Measurements from ENCODE around the gene THYN1. TPM values are rescaled to one million over a fixed set of nuclear protein-coding genes. Genes with fewer than 3 reads are reported as not detected.

THYN1 gene
- polyA plus RNA-seq, 3 donors: 26.6 to 64.8 (median 63.5) TPM

- no peak overlapping the region for H3K27ac ChIP-seq (ENCODE audit: low read depth, low read length)
- WGBS, 3 donors: 90 to 92% (median 90%) methylated on average over 4 of the region's 4 CpGs
Observed at GRCh38 chr11:134233729-134234179, 19.4 kb downstream of the THYN1 start.

- H3K27ac ChIP-seq (ENCODE audit: low read depth, low read length): no peak overlapping the region
- WGBS, 3 donors: 55 to 80% (median 57%) methylated on average over 10 of the region's 10 CpGs
Observed at GRCh38 chr11:134231958-134232659, 21.0 kb downstream of the THYN1 start.

- no peak overlapping the region for H3K27ac ChIP-seq (ENCODE audit: low read depth, low read length)
- 59 to 75% (median 65%) methylated on average over 4 of the region's 4 CpGs for WGBS, 3 donors
Observed at GRCh38 chr11:134230339-134230738, 22.8 kb downstream of the THYN1 start.

GRCh38 chr11:134229126-134229790, 23.9 kb downstream of the THYN1 start:
- no peak overlapping the region for H3K27ac ChIP-seq (ENCODE audit: low read depth, low read length)
- 75 to 76% (median 75%) methylated on average over 6 of the region's 6 CpGs for WGBS, 3 donors

- H3K27ac ChIP-seq (ENCODE audit: low read depth, low read length): no peak overlapping the region
- 77 to 90% (median 88%) methylated on average over 6 of the region's 6 CpGs for WGBS, 3 donors
Observed at GRCh38 chr11:134228625-134229024, 24.5 kb downstream of the THYN1 start.

- no peak overlapping the region for H3K27ac ChIP-seq (ENCODE audit: low read depth, low read length)
- 75 to 86% (median 85%) methylated on average over 5 of the region's 5 CpGs for WGBS, 3 donors
Observed at GRCh38 chr11:134226806-134227325, 26.3 kb downstream of the THYN1 start.

- 0% methylated on average over 87 to 93 of the region's 93 CpGs for WGBS, 3 donors
- no peak overlapping the region for H3K27ac ChIP-seq (ENCODE audit: low read depth, low read length)
Observed at GRCh38 chr11:134224710-134225664, 28.2 kb downstream of the THYN1 start.

GRCh38 chr11:134223836-134224709, 29.1 kb downstream of the THYN1 start, which contains the start of the genes NCAPD3 and VPS26B:
NCAPD3 (minus strand) TSS chr11:134223967; CDS start chr11:134223926, 41 bp downstream.
VPS26B (plus strand) TSS chr11:134224671; CDS start chr11:134225123, 452 bp downstream.
- peak within 1 kb of the TSS; percentile 78 for H3K27ac ChIP-seq (ENCODE audit: low read depth, low read length)
- WGBS, 3 donors: 0% methylated on average over 83 to 89 of the region's 89 CpGs

- H3K27ac ChIP-seq (ENCODE audit: low read depth, low read length): no peak overlapping the region
- 6 to 10% (median 8%) methylated on average over 5 of the region's 5 CpGs for WGBS, 3 donors
Observed at GRCh38 chr11:134223121-134223520, 30.0 kb downstream of the THYN1 start.

GRCh38 chr11:134216816-134217215, 36.3 kb downstream of the THYN1 start:
- H3K27ac ChIP-seq (ENCODE audit: low read depth, low read length): no peak overlapping the region
- 93 to 98% (median 96%) methylated on average over 3 of the region's 3 CpGs for WGBS, 3 donors

- WGBS, 3 donors: 89 to 95% (median 95%) methylated on average over 7 of the region's 7 CpGs
- H3K27ac ChIP-seq (ENCODE audit: low read depth, low read length): no peak overlapping the region
Observed at GRCh38 chr11:134215836-134216235, 37.3 kb downstream of the THYN1 start.

- 78 to 90% (median 87%) methylated on average over 16 of the region's 16 CpGs for WGBS, 3 donors
- H3K27ac ChIP-seq (ENCODE audit: low read depth, low read length): no peak overlapping the region
Observed at GRCh38 chr11:134207538-134208239, 45.5 kb downstream of the THYN1 start.

- H3K27ac ChIP-seq (ENCODE audit: low read depth, low read length): no peak overlapping the region
- 94 to 98% (median 96%) methylated on average over 5 of the region's 5 CpGs for WGBS, 3 donors
Observed at GRCh38 chr11:134206185-134206584, 47.0 kb downstream of the THYN1 start.

GRCh38 chr11:134205729-134206128, 47.4 kb downstream of the THYN1 start:
- WGBS, 3 donors: 96 to 97% (median 96%) methylated on average over 9 of the region's 9 CpGs
- no peak overlapping the region for H3K27ac ChIP-seq (ENCODE audit: low read depth, low read length)

- WGBS, 3 donors: 93 to 96% (median 94%) methylated on average over 4 of the region's 4 CpGs
- no peak overlapping the region for H3K27ac ChIP-seq (ENCODE audit: low read depth, low read length)
Observed at GRCh38 chr11:134202661-134203060, 50.5 kb downstream of the THYN1 start.

- no peak overlapping the region for H3K27ac ChIP-seq (ENCODE audit: low read depth, low read length)
- WGBS, 3 donors: 96 to 98% (median 97%) methylated on average over 6 of the region's 6 CpGs
Observed at GRCh38 chr11:134200688-134201087, 52.5 kb downstream of the THYN1 start.

GRCh38 chr11:134199531-134199930, 53.6 kb downstream of the THYN1 start:
- H3K27ac ChIP-seq (ENCODE audit: low read depth, low read length): no peak overlapping the region
- 97% methylated on average over 9 of the region's 9 CpGs for WGBS, 3 donors
